Gastroesophageal sphincter (tissue), 4 donors: ENCODE results near the gene TSPAN9. TPM values are rescaled to one million over a fixed set of nuclear protein-coding genes. Genes with fewer than 3 reads are reported as not detected.

Experiments used
- ATAC-seq: fragments of 150-250 bp; one replicate; pipeline ENCODE4 v1.9.1; 2016; ENCODE audit warnings: mild to moderate bottlenecking, moderate library complexity
- H3K27ac ChIP-seq, 4 donors: fragments of 200-600 bp; sonication (generic) in 3 of 4; 1 replicate in 3 of 4; 2 replicates in 1 of 4; pipeline ENCODE4 v1.5.1; 2016 to 2019
- H3K27me3 ChIP-seq: fragments of 200-600 bp; sonication (generic); one replicate; pipeline ENCODE4 v1.5.1; 2019
- H3K36me3 ChIP-seq, 2 donors: fragments of 200-600 bp; sonication (generic); one replicate each; pipeline ENCODE4 v1.5.1; 2019; ENCODE audit warnings: control low read depth in 1 of 2
- H3K4me1 ChIP-seq, 3 donors: fragments of 200-600 bp; sonication (generic); 1 replicate in 2 of 3; 2 replicates in 1 of 3; pipeline ENCODE4 v1.5.1; 2016 to 2019; ENCODE audit warnings: control low read depth in 2 of 3
- H3K4me3 ChIP-seq, 2 donors: fragments of 200-600 bp; sonication (generic); one replicate each; pipeline ENCODE4 v1.5.1; 2019; ENCODE audit warnings: mild to moderate bottlenecking in 1 of 2, moderate library complexity in 1 of 2
- H3K9me3 ChIP-seq, 3 donors: fragments of 200-600 bp; sonication (generic); one replicate each; pipeline ENCODE4 v1.5.1; 2017 to 2019; ENCODE audit warnings: control low read depth in 2 of 3
- EP300 ChIP-seq: sonication (generic); formaldehyde crosslinking; IDR thresholded peaks from one replicate; pipeline ENCODE4 v1.6.1; 2017; ENCODE audit warnings: antibody characterized with exemption, mild to moderate bottlenecking
- POLR2A ChIP-seq, 2 donors: fragments of 450-650 bp; IDR thresholded peaks; one replicate each; pipeline ENCODE4 v1.6.1; 2017; ENCODE audit warnings: antibody characterized with exemption in 2 of 2, mild to moderate bottlenecking in 2 of 2, moderate library complexity in 1 of 2
- POLR2AphosphoS5 ChIP-seq: sonication (generic); formaldehyde crosslinking; IDR thresholded peaks from one replicate; pipeline ENCODE4 v1.6.1; 2017; ENCODE audit warnings: antibody characterized with exemption
- WGBS, 2 donors: methylation state at CpG; one replicate each; pipeline ENCODE4 v1.1.5; 2018; ENCODE audit warnings: low coverage in 1 of 2; 5-methylcytosine and 5-hydroxymethylcytosine counted together
- total RNA-seq, 4 donors: library from RNA; depleted of rRNA; stranded (reverse); fragments of >200 nt; gene quantifications; one replicate each; pipeline ENCODE4 v1.1.0, GENCODE V29; 2016
- TF ChIP-seq, protein P1 (sequence below), 4 experiments: fragments of 200-600 bp in 2 of 4; fragments of 450-650 bp in 2 of 4; sonication (generic) in 1 of 4; IDR thresholded peaks; one replicate each; pipeline ENCODE4 v1.5.1; 2017 to 2019; ENCODE audit warnings: antibody characterized with exemption in 4 of 4, mild to moderate bottlenecking in 2 of 4, moderate library complexity in 2 of 4

Gene TSPAN9
- total RNA-seq, 4 donors from 2014 or later = 19.5 to 30.2 (median 26.0) TPM

DNA sequence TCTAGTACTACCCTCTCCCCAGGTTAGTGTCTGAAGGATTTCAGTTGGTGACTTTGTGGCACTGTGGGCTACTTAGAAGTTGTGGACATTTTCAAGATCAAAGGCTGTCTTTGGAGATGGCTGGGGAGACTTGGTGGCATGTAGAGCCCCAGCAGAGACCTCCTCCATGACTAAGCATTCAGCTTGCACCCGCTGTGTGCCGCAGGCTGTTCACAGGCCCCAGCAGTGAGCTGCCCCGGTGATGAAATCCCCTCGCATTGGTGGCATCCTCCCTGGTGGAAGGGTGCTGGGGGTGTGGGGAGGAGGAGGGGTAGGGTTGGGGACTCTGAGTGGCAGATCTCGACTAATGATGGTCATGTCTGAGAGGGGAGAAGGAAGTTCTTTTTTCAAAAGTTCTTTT lies 173.9 kb downstream of the TSPAN9 start:
- WGBS, 2 donors = 60 to 100% methylated on average over 1 of the region's 5 CpGs
- no peaks in the 10 kb centered on the region for H3K36me3 ChIP-seq
- peak overlapping the region in 2 of 4 donors; percentile 14 to 78 for H3K27ac ChIP-seq
- H3K9me3 ChIP-seq = no peaks in the 10 kb centered on the region
- no peaks in the 10 kb centered on the region for H3K27me3 ChIP-seq
- no peak overlapping the region for H3K4me3 ChIP-seq
- no peak for TF ChIP-seq POLR2A (IDR thresholded peaks at IDR 0.05)
- TF ChIP-seq EP300 = no peak
- TF ChIP-seq, protein P1, sequence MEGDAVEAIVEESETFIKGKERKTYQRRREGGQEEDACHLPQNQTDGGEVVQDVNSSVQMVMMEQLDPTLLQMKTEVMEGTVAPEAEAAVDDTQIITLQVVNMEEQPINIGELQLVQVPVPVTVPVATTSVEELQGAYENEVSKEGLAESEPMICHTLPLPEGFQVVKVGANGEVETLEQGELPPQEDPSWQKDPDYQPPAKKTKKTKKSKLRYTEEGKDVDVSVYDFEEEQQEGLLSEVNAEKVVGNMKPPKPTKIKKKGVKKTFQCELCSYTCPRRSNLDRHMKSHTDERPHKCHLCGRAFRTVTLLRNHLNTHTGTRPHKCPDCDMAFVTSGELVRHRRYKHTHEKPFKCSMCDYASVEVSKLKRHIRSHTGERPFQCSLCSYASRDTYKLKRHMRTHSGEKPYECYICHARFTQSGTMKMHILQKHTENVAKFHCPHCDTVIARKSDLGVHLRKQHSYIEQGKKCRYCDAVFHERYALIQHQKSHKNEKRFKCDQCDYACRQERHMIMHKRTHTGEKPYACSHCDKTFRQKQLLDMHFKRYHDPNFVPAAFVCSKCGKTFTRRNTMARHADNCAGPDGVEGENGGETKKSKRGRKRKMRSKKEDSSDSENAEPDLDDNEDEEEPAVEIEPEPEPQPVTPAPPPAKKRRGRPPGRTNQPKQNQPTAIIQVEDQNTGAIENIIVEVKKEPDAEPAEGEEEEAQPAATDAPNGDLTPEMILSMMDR (IDR thresholded peaks at IDR 0.05) = no peak
- peaks cover 3 to 60% (median 27%) of the 10 kb centered on the region in 3 donors for H3K4me1 ChIP-seq
- ATAC-seq = no peak

GRCh38 chr12:3251691-3252090 lies 174.5 kb downstream of the TSPAN9 start:
- WGBS, 2 donors = 69% methylated on average over 2 of the region's 7 CpGs; no CpG with 5 or more reads in 1 of the 2 donors
- Histone ChIP-seq H3K27me3 (no peaks in the 10 kb centered on the region), H3K36me3 (no peaks in the 10 kb centered on the region), H3K4me1 (peaks cover 3 to 57% (median 27%) of the 10 kb centered on the region in 3 donors), H3K4me3 (no peak overlapping the region), H3K27ac (peak overlapping the region in 3 of 4 donors; percentile 78 to 87 (median 86)), H3K9me3 (no peaks in the 10 kb centered on the region)
- no peak for ATAC-seq
- TF ChIP-seq POLR2A (IDR thresholded peaks at IDR 0.05) = no peak
- no peak for TF ChIP-seq EP300
- TF ChIP-seq POLR2AphosphoS5 = no peak
- TF ChIP-seq, protein P1 (IDR thresholded peaks at IDR 0.05) = no peak

DNA sequence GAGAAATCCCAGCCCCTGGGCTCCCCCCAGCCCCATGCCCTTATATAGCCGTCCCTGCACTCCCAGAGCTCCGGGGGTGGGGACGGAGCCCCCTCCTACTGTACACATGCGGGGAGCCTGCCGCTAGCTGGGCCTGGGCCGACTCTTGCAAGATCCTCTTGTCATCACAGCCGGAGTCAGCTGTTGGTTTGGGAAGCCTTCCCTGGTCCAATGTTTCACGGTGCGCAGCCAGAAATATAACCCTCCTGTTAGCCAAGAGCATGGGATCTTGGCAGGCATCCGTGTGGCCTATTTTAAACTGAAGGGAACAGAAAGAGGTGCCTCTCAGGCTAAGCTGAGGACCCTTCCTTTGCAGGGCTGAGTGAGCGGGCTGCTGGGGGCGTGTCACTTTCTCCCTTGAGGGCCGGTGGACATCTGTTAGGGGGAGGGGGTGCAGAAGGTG lies 175.3 kb downstream of the TSPAN9 start:
- 0% methylated on average over 2 of the region's 13 CpGs; no CpG with 5 or more reads in 1 of the 2 donors for WGBS, 2 donors
- Histone ChIP-seq H3K9me3 (no peaks in the 10 kb centered on the region), H3K27me3 (no peaks in the 10 kb centered on the region), H3K4me3 (no peak overlapping the region), H3K36me3 (no peaks in the 10 kb centered on the region), H3K27ac (peak overlapping the region; percentile 53 to 87 (median 82)), H3K4me1 (peaks cover 3 to 52% (median 27%) of the 10 kb centered on the region in 3 donors)
- peak; percentile 90 for TF ChIP-seq POLR2AphosphoS5
- TF ChIP-seq, protein P1 (IDR thresholded peaks at IDR 0.05) = peak in 1 of 4 experiments; percentile 7
- TF ChIP-seq POLR2A (IDR thresholded peaks at IDR 0.05) = no peak
- TF ChIP-seq EP300 = no peak
- ATAC-seq = peak; percentile 95

DNA sequence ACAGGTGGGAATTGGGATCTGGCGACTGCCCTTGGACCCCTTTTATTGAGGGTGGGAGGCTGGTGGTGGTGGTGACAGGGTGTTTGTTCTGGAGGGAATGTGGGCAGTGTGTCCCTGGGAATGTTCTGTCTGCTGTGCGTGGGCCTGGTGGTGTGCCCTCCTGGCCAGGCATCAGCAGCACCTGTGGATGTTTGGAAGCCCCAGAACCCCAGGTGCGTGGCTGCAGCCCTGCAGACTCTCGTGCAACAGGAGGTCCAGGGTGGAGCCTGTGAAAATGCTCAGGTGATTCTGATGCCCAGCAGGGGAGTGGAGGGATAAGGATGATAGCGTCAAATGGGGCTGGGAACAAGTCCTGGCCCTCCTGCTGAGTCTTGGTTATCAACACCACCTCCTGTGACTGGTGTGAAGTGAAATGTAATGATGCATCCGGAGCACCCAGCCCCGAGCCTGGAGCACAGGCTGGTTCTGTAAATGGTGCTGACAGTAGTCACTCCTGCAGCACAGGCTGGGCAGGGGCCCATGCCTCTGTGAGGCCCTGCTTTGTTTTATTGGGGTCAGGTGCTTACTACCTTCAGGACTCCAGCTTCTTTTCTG lies 176.6 kb downstream of the TSPAN9 start:
- no peaks in the 10 kb centered on the region for H3K36me3 ChIP-seq
- TF ChIP-seq EP300 (no peak), POLR2A (IDR thresholded peaks at IDR 0.05) (no peak), POLR2AphosphoS5 (no peak)
- TF ChIP-seq, protein P1 (IDR thresholded peaks at IDR 0.05) = no peak
- peaks cover 3 to 47% (median 27%) of the 10 kb centered on the region in 3 donors for H3K4me1 ChIP-seq
- no peaks in the 10 kb centered on the region for H3K27me3 ChIP-seq
- 25% methylated on average over 2 of the region's 7 CpGs; no CpG with 5 or more reads in 1 of the 2 donors for WGBS, 2 donors
- H3K27ac ChIP-seq = peak overlapping the region in 3 of 4 donors; percentile 78 to 87 (median 86)
- no peak for ATAC-seq
- no peak overlapping the region for H3K4me3 ChIP-seq
- no peaks in the 10 kb centered on the region for H3K9me3 ChIP-seq

GRCh38 chr12:3255057-3255456 lies 177.9 kb downstream of the TSPAN9 start:
- peaks cover 3 to 56% (median 27%) of the 10 kb centered on the region in 3 donors for H3K4me1 ChIP-seq
- H3K27ac ChIP-seq = no peak overlapping the region

More at GRCh38 chr12:3255057-3255456, 177.9 kb downstream of the TSPAN9 start:
- Histone ChIP-seq H3K36me3 (no peaks in the 10 kb centered on the region), H3K4me3 (no peak overlapping the region), H3K27me3 (no peaks in the 10 kb centered on the region), H3K9me3 (no peaks in the 10 kb centered on the region)
- no peak for ATAC-seq
- TF ChIP-seq POLR2AphosphoS5 (no peak), POLR2A (IDR thresholded peaks at IDR 0.05) (no peak), EP300 (no peak)
- TF ChIP-seq, protein P1 (IDR thresholded peaks at IDR 0.05) = no peak
- 76 to 89% methylated on average over 5 to 6 of the region's 12 CpGs for WGBS, 2 donors
